Mesenchymal stem cell (in vitro differentiated cells and primary cell): ENCODE measurements around the gene MFSD1.

ENCODE experiments used
- DNase-seq: peaks from one replicate; pipeline ENCODE4 v3.0.0-alpha.2; 2013
- H2AFZ ChIP-seq: one replicate; pipeline ENCODE4 v1.6.1; 2013; ENCODE audit warnings: low read depth, mild to moderate bottlenecking, control low read depth, inconsistent platforms, low read length, moderate library complexity
- H2AK5ac ChIP-seq: 2 replicates; pipeline ENCODE4 v1.6.1; 2013; ENCODE audit warnings: low read length, moderate library complexity, mild to moderate bottlenecking, inconsistent platforms; ENCODE audit not compliant: severe bottlenecking
- H2BK120ac ChIP-seq: one replicate; pipeline ENCODE4 v1.6.1; 2013; ENCODE audit warnings: low read depth, mild to moderate bottlenecking, inconsistent platforms, low read length, moderate library complexity
- H2BK12ac ChIP-seq, 2 experiments: one replicate each; pipeline ENCODE4 v1.6.1; 2013; ENCODE audit warnings: inconsistent platforms in 2 of 2, low read length in 2 of 2, mild to moderate bottlenecking in 2 of 2, moderate library complexity in 2 of 2, control low read depth in 1 of 2
- H2BK15ac ChIP-seq: one replicate; pipeline ENCODE4 v1.6.1; 2013; ENCODE audit warnings: mild to moderate bottlenecking, low read depth, inconsistent platforms; ENCODE audit not compliant: poor library complexity, severe bottlenecking
- H2BK5ac ChIP-seq: 2 replicates; pipeline ENCODE4 v1.6.1; 2013; ENCODE audit warnings: low read depth, mild to moderate bottlenecking, low read length, control low read depth, inconsistent platforms; ENCODE audit not compliant: poor library complexity, severe bottlenecking
- H3K14ac ChIP-seq, 2 experiments: one replicate each; pipeline ENCODE4 v1.6.1; 2013; ENCODE audit warnings: inconsistent platforms in 2 of 2, low read length in 2 of 2, control low read depth in 1 of 2, mild to moderate bottlenecking in 1 of 2, moderate library complexity in 1 of 2
- H3K18ac ChIP-seq, 2 experiments: one replicate each; pipeline ENCODE4 v1.6.1; 2013; ENCODE audit warnings: inconsistent platforms in 2 of 2, low read length in 2 of 2, control low read depth in 1 of 2, low read depth in 1 of 2, mild to moderate bottlenecking in 1 of 2
- H3K23ac ChIP-seq, 2 experiments: one replicate each; pipeline ENCODE4 v1.6.1; 2013; ENCODE audit warnings: inconsistent platforms in 2 of 2, low read length in 2 of 2, mild to moderate bottlenecking in 2 of 2, moderate library complexity in 2 of 2, control low read depth in 1 of 2
- H3K27ac ChIP-seq: 2 replicates; pipeline ENCODE4 v1.5.1; 2013; ENCODE audit warnings: mild to moderate bottlenecking, moderate library complexity, low read length, control low read depth, inconsistent platforms; ENCODE audit not compliant: poor library complexity, severe bottlenecking
- H3K27me3 ChIP-seq, 2 experiments: 2 replicates each; pipeline versions ENCODE4 v1.6.1 to v1.7.0; 2013; ENCODE audit warnings: low read length in 2 of 2, mild to moderate bottlenecking in 2 of 2, moderate library complexity in 2 of 2, control low read depth in 1 of 2, inconsistent platforms in 1 of 2; ENCODE audit not compliant: control insufficient read depth in 1 of 2, insufficient read depth in 1 of 2
- H3K36me3 ChIP-seq, 2 experiments: 2 replicates each; pipeline versions ENCODE4 v1.6.1 to v1.7.0; 2013; ENCODE audit warnings: low read length in 2 of 2, control low read depth in 1 of 2, inconsistent platforms in 1 of 2, low read depth in 1 of 2, mild to moderate bottlenecking in 1 of 2; ENCODE audit not compliant: insufficient read depth in 2 of 2, control insufficient read depth in 1 of 2
- H3K4ac ChIP-seq, 2 experiments: one replicate each; pipeline ENCODE4 v1.6.1; 2013; ENCODE audit warnings: inconsistent platforms in 2 of 2, low read length in 2 of 2, mild to moderate bottlenecking in 2 of 2, moderate library complexity in 2 of 2, control low read depth in 1 of 2, low read depth in 1 of 2
- H3K4me1 ChIP-seq: 2 replicates; pipeline ENCODE4 v1.6.1; 2013; ENCODE audit warnings: low read depth, low read length, control low read depth; ENCODE audit not compliant: control insufficient read depth, insufficient read depth
- H3K4me2 ChIP-seq: 2 replicates; pipeline ENCODE4 v1.6.1; 2013; ENCODE audit warnings: low read length, mild to moderate bottlenecking, inconsistent platforms; ENCODE audit not compliant: poor library complexity, severe bottlenecking
- H3K4me3 ChIP-seq, 2 experiments: 2 replicates each; pipeline versions ENCODE4 v1.5.1 to v1.7.0; 2013; ENCODE audit warnings: low read length in 2 of 2, mild to moderate bottlenecking in 2 of 2, control low read depth in 1 of 2, low read depth in 1 of 2; ENCODE audit not compliant: insufficient read depth in 1 of 2
- H3K79me1 ChIP-seq: replicated peaks from 2 replicates; pipeline ENCODE4 v1.6.1; 2013; ENCODE audit warnings: mild to moderate bottlenecking, control low read depth, low read length, inconsistent platforms; ENCODE audit not compliant: poor library complexity, severe bottlenecking
- H3K9ac ChIP-seq: 2 replicates; pipeline ENCODE4 v1.7.0; 2013; ENCODE audit warnings: mild to moderate bottlenecking, low read length, moderate library complexity
- H3K9me3 ChIP-seq: 2 replicates; pipeline ENCODE4 v1.7.0; 2013; ENCODE audit warnings: mild to moderate bottlenecking, low read length; ENCODE audit not compliant: control insufficient read depth
- H4K8ac ChIP-seq: one replicate; pipeline ENCODE4 v1.6.1; 2013; ENCODE audit warnings: inconsistent platforms, mild to moderate bottlenecking, low read length, moderate library complexity
- H4K91ac ChIP-seq: one replicate; pipeline ENCODE4 v1.6.1; 2013; ENCODE audit warnings: mild to moderate bottlenecking, low read length, inconsistent platforms
- WGBS: methylation state at CpG from one replicate; pipeline ENCODE4 v1.1.7; 2013; ENCODE audit warnings: mixed read lengths; 5-methylcytosine and 5-hydroxymethylcytosine counted together

MFSD1 gene

DNA sequence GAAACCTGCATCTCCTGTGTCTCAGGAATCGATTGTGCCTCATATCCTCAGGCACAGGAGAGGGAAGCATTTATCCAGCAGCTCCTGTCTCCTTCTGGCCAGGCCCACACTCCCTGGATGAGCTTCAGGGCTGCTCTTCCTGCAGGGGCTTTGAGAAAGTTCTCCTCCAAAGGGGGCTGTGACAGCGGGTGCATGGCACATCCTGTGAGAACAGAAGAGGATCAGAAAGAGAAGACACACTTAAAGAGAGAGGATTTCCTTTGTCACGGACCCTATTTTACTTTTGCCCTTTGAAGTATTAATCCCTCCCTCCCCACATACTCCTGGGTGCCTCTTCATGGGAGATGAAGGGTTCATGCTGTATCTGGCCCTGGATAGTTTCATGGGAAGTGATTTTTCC, 46.0 kb downstream of the MFSD1 start:
- Histone ChIP-seq H2AK5ac (no peak overlapping the region), H2BK120ac (no peak overlapping the region), H3K4me1 (no peaks in the 10 kb centered on the region), H3K9me3 (no peaks in the 10 kb centered on the region), H3K23ac (no peak overlapping the region), H4K91ac (no peak overlapping the region), H3K18ac (no peak overlapping the region), H3K4me2 (no peak overlapping the region), H2BK15ac (no peak overlapping the region), H3K79me1 (no peaks in the 10 kb centered on the region), H3K36me3 (no peaks in the 10 kb centered on the region), H3K4me3 (no peak overlapping the region), H4K8ac (no peak overlapping the region), H2AFZ (no peak overlapping the region), H2BK12ac (no peak overlapping the region), H3K27ac (no peak overlapping the region), H3K4ac (no peak overlapping the region), H3K9ac (no peak overlapping the region), H3K27me3 (no peaks in the 10 kb centered on the region), H2BK5ac (no peak overlapping the region), H3K14ac (no peak overlapping the region)
- 100% methylated on average over 1 of the region's 3 CpGs for WGBS
- DNase-seq = no peak

DNA sequence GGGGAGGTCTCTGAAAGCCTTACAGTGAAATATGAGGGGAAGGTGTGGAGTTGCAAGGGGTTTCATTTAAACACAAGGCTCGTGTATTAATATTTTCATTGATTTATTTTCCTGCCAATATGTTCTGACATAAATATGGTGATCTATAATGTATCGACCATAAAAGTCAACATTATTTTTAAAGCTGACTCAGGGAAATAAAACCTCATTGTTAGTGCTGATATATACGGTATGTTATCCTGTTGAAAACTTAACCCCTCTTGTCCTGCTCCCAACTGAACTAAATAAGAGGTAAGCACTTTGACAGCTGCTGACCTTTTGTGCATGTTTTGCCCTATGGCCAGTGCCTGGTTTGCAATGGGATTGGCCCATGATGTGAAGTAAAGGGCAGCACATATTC, 47.9 kb downstream of the MFSD1 start:
- H3K4me2 ChIP-seq = no peak overlapping the region
- H4K91ac ChIP-seq = no peak overlapping the region
- no peak overlapping the region for H3K23ac ChIP-seq
- H2BK120ac ChIP-seq = no peak overlapping the region
- H3K4me3 ChIP-seq = no peak overlapping the region
- no peak overlapping the region for H2AK5ac ChIP-seq
- H3K79me1 ChIP-seq = no peaks in the 10 kb centered on the region
- no peaks in the 10 kb centered on the region for H3K27me3 ChIP-seq
- no peak overlapping the region for H2BK15ac ChIP-seq
- H2BK5ac ChIP-seq = no peak overlapping the region
- no peak overlapping the region for H2BK12ac ChIP-seq
- no peak overlapping the region for H4K8ac ChIP-seq
- H3K4ac ChIP-seq = no peak overlapping the region
- no peak overlapping the region for H3K14ac ChIP-seq
- H3K9ac ChIP-seq = no peak overlapping the region
- H3K36me3 ChIP-seq = no peaks in the 10 kb centered on the region
- no peak overlapping the region for H3K27ac ChIP-seq
- no peak for DNase-seq
- no peak overlapping the region for H2AFZ ChIP-seq
- 100% methylated on average over 1 of the region's 3 CpGs for WGBS
- no peaks in the 10 kb centered on the region for H3K4me1 ChIP-seq
- H3K9me3 ChIP-seq = peaks cover 6% of the 10 kb centered on the region
- no peak overlapping the region for H3K18ac ChIP-seq

DNA sequence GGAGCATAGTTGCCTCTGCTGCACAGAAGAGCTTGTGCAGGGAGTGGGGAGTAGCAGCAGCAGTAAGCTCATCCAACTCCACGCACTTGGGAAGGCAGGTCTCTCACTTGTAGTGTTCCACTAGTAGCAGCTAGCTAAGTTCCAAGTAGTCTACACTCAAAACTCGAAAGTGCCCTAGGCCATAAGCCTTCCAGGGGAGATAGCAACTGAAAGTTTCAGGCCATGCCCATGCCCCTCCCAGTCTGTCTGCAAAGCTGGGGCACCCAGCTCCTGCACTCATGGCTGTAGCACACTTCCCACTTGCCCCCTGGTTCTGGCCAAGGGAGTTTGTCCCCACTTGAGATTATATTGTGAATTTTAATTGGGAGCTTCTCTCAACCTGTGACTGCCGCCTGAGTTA, 57.5 kb downstream of the MFSD1 start:
- no peaks in the 10 kb centered on the region for H3K36me3 ChIP-seq
- H3K27ac ChIP-seq = no peak overlapping the region
- H3K79me1 ChIP-seq = no peaks in the 10 kb centered on the region
- no peak overlapping the region for H3K4ac ChIP-seq
- H4K8ac ChIP-seq = no peak overlapping the region
- H2AFZ ChIP-seq = no peak overlapping the region
- H2BK15ac ChIP-seq = no peak overlapping the region
- H3K9me3 ChIP-seq = peaks cover 15% of the 10 kb centered on the region
- no peak overlapping the region for H3K23ac ChIP-seq
- no peak overlapping the region for H3K18ac ChIP-seq
- no peak for DNase-seq
- H2BK120ac ChIP-seq = no peak overlapping the region
- no peak overlapping the region for H3K4me2 ChIP-seq
- no peak overlapping the region for H3K14ac ChIP-seq
- H3K4me3 ChIP-seq = no peak overlapping the region
- 85% methylated on average over 3 of the region's 3 CpGs for WGBS
- H2AK5ac ChIP-seq = no peak overlapping the region
- no peak overlapping the region for H4K91ac ChIP-seq
- no peaks in the 10 kb centered on the region for H3K4me1 ChIP-seq
- H2BK5ac ChIP-seq = no peak overlapping the region
- H3K9ac ChIP-seq = no peak overlapping the region
- no peak overlapping the region for H2BK12ac ChIP-seq
- H3K27me3 ChIP-seq = no peaks in the 10 kb centered on the region

DNA sequence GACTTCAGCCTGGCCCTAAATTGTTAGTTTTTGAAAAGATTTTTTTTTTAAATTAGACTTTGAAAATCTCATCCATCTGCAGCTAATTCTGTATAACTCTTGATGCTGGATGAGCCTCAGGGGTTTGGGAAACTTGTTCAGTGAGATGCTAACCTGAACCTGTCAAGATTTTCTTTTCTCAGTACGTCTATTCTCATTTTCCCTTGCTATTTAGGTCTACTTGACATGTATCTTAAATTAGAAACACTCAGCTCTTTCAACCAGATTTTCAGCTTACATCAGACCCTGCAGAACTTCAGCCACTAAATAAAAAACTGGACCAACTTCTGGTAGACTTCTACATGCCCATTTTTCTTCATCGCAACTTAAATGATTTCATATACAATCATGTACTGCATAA, 61.4 kb downstream of the MFSD1 start:
- DNase-seq = no peak
- H3K9ac ChIP-seq = no peak overlapping the region

More for the DNA sequence above, 61.4 kb downstream of the MFSD1 start:
- 64% methylated on average over 1 of the region's 2 CpGs for whole genome bisulfite sequencing
- H3K9me3 ChIP-seq = no peaks in the 10 kb centered on the region
- H3K4me1 ChIP-seq = no peaks in the 10 kb centered on the region
- no peak overlapping the region for H2BK15ac ChIP-seq
- H3K27ac ChIP-seq = no peak overlapping the region
- no peaks in the 10 kb centered on the region for H3K27me3 ChIP-seq
- no peak overlapping the region for H2BK120ac ChIP-seq
- H2AFZ ChIP-seq = no peak overlapping the region
- H3K14ac ChIP-seq = no peak overlapping the region
- H4K91ac ChIP-seq = no peak overlapping the region
- H3K4me3 ChIP-seq = no peak overlapping the region
- no peak overlapping the region for H2BK12ac ChIP-seq
- no peak overlapping the region for H2AK5ac ChIP-seq
- H2BK5ac ChIP-seq = no peak overlapping the region
- H3K18ac ChIP-seq = no peak overlapping the region
- H3K4me2 ChIP-seq = no peak overlapping the region
- no peak overlapping the region for H4K8ac ChIP-seq
- H3K79me1 ChIP-seq = no peaks in the 10 kb centered on the region
- H3K4ac ChIP-seq = no peak overlapping the region
- H3K36me3 ChIP-seq = no peaks in the 10 kb centered on the region
- no peak overlapping the region for H3K23ac ChIP-seq
